Neural cell (in vitro differentiated cells): ENCODE data around the gene OSBPL5. TPM values are rescaled to one million over a fixed set of nuclear protein-coding genes. Genes with fewer than 3 reads are reported as not detected.

Source experiments
- H2AFZ ChIP-seq: fragments of 200-600, 300-800 bp; sonication (generic), shearing (Covaris generic); 2 replicates; pipeline ENCODE4 v1.6.0; 2014; ENCODE audit warnings: low read depth, mild to moderate bottlenecking, antibody characterized with exemption, low read length, moderate library complexity
- H3F3A ChIP-seq: fragments of 200-600 bp; shearing (Covaris generic); 2 replicates; pipeline ENCODE4 v1.6.1; 2016; ENCODE audit warnings: mild to moderate bottlenecking, moderate library complexity, mixed read lengths, antibody characterized with exemption, low read length; ENCODE audit not compliant: insufficient read depth, poor library complexity, severe bottlenecking
- H3K27ac ChIP-seq: fragments of 200-600, 300-800 bp; sonication (generic), shearing (Covaris generic); 2 replicates; pipeline ENCODE4 v1.5.1; 2014; ENCODE audit warnings: mild to moderate bottlenecking, low read length, moderate library complexity
- H3K27me3 ChIP-seq: fragments of 300-800, 200-600 bp; sonication (generic), shearing (Covaris generic); 2 replicates; pipeline ENCODE4 v1.6.0; 2014; ENCODE audit warnings: mild to moderate bottlenecking, low read depth, low read length, moderate library complexity; ENCODE audit not compliant: insufficient read depth
- H3K36me3 ChIP-seq: fragments of 300-800, 200-600 bp; sonication (generic), shearing (Covaris generic); 2 replicates; pipeline ENCODE4 v1.5.1; 2014; ENCODE audit warnings: mild to moderate bottlenecking, antibody characterized with exemption, low read length, moderate library complexity; ENCODE audit not compliant: insufficient read depth
- H3K4me2 ChIP-seq: fragments of 300-800, 200-600 bp; sonication (generic), shearing (Covaris generic); 2 replicates; pipeline ENCODE4 v1.6.0; 2014; ENCODE audit warnings: mild to moderate bottlenecking, low read length
- H3K4me3 ChIP-seq: fragments of 300-800, 200-600 bp; sonication (generic), shearing (Covaris generic); 2 replicates; pipeline ENCODE4 v1.5.1; 2014; ENCODE audit warnings: mild to moderate bottlenecking, low read length, moderate library complexity
- H3K79me2 ChIP-seq: fragments of 200-600 bp; shearing (Covaris generic); replicated peaks from 2 replicates; pipeline ENCODE4 v1.6.0; 2014; ENCODE audit warnings: mild to moderate bottlenecking, low read length, moderate library complexity; ENCODE audit not compliant: insufficient read depth
- H3K9ac ChIP-seq: fragments of 300-800, 200-600 bp; sonication (generic), shearing (Covaris generic); 2 replicates; pipeline ENCODE4 v1.6.1; 2016; ENCODE audit warnings: mild to moderate bottlenecking, low read length, mixed read lengths
- H3K9me2 ChIP-seq: fragments of 200-600 bp; shearing (Covaris generic); 2 replicates; pipeline ENCODE4 v1.6.1; 2016; ENCODE audit warnings: mild to moderate bottlenecking, low read length, mixed read lengths; ENCODE audit not compliant: insufficient read depth
- H3K9me3 ChIP-seq: fragments of 200-600, 300-800 bp; sonication (generic), shearing (Covaris generic); 2 replicates; pipeline ENCODE4 v1.6.1; 2016; ENCODE audit warnings: mild to moderate bottlenecking, mixed run types, low read length, moderate library complexity, mixed read lengths
- H4K20me1 ChIP-seq: fragments of 200-600 bp; shearing (Covaris generic); 2 replicates; pipeline ENCODE4 v1.6.1; 2016; ENCODE audit warnings: mild to moderate bottlenecking, mixed run types; ENCODE audit not compliant: insufficient read depth
- EP300 ChIP-seq: fragments of 450-650 bp; conservative IDR thresholded peaks from 2 replicates; pipeline ENCODE4 v1.6.1; 2014; ENCODE audit warnings: antibody characterized with exemption, mild to moderate bottlenecking, moderate library complexity; ENCODE audit not compliant: poor library complexity, severe bottlenecking
- EZH2 ChIP-seq: fragments of 200-600, 300-800 bp; shearing (Covaris generic), sonication (generic); IDR thresholded peaks from 2 replicates; pipeline ENCODE4 v1.6.1; 2014; ENCODE audit warnings: antibody characterized with exemption, low read length, borderline replicate concordance, mild to moderate bottlenecking; ENCODE audit not compliant: insufficient read depth, poor library complexity, severe bottlenecking
- MXI1 ChIP-seq: fragments of 450-650 bp; conservative IDR thresholded peaks from 2 replicates; pipeline ENCODE4 v1.6.1; 2014; ENCODE audit warnings: antibody characterized with exemption, mild to moderate bottlenecking; ENCODE audit not compliant: poor library complexity, severe bottlenecking
- POLR2AphosphoS5 ChIP-seq: IDR thresholded peaks from 2 replicates; pipeline ENCODE4 v1.6.1; 2012
- RAD21 ChIP-seq: fragments of 450-650 bp; conservative IDR thresholded peaks from 2 replicates; pipeline ENCODE4 v1.6.1; 2014; ENCODE audit warnings: antibody characterized with exemption, mild to moderate bottlenecking, moderate library complexity
- SMC3 ChIP-seq: fragments of 450-650 bp; conservative IDR thresholded peaks from 2 replicates; pipeline ENCODE4 v1.6.1; 2014; ENCODE audit warnings: antibody characterized with exemption, mild to moderate bottlenecking, moderate library complexity; ENCODE audit not compliant: poor library complexity
- TAF1 ChIP-seq: IDR thresholded peaks from 2 replicates; pipeline ENCODE4 v1.6.1; 2012; ENCODE audit warnings: low read depth
- polyA plus RNA-seq: library from polyadenylated mRNA; depleted of rRNA; stranded (reverse); fragments of >200 nt; gene quantifications from 2 replicates; pipeline ENCODE4 v1.2.3, GENCODE V29; 2014
- TF ChIP-seq, protein P1 (sequence below): IDR thresholded peaks from 2 replicates; pipeline ENCODE4 v1.6.1; 2012; ENCODE audit warnings: borderline replicate concordance
- TF ChIP-seq, protein P2 (sequence below): fragments of 450-650 bp; IDR thresholded peaks from 2 replicates; pipeline ENCODE4 v1.5.1; 2014; ENCODE audit warnings: antibody characterized with exemption, mild to moderate bottlenecking, moderate library complexity; ENCODE audit not compliant: poor library complexity, severe bottlenecking

OSBPL5 gene
- polyA plus RNA-seq, 1 donor from 2014 or later = 49.1 TPM

DNA sequence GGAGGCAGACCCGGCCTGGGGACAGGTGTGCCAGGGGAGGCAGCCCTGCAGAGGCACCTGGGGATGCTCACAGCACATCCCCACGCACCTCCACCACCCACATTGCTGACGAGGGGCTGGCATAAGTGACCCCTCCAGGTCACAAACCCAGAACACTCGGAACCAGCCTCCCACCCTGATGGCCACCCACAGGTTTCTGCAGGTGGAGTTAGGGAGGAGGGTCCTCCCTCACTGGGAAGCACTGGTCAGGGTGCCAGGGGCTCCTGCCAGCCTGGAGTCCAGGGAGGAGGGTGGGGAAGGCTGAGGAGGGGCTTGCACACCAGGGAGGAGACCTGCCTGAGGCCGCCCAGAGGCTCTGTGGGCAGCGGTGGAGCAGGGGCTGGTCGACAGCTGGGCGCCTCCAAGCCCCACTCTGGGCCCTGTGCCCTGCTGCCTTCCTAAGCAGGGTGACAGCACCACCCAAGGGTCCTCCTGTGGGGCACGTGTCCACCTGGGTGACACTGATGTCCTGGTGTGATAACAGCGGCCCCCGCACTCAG, 56.9 kb downstream of the OSBPL5 start:
- H3K4me2 ChIP-seq = no peak overlapping the region
- no peaks in the 10 kb centered on the region for H3K79me2 ChIP-seq
- H3K27ac ChIP-seq = no peak overlapping the region
- no peaks in the 10 kb centered on the region for H3K9me2 ChIP-seq
- no peaks in the 10 kb centered on the region for H3K36me3 ChIP-seq
- H3K27me3 ChIP-seq = no peaks in the 10 kb centered on the region
- no peak overlapping the region for H3K4me3 ChIP-seq
- no peak for TF ChIP-seq SMC3
- TF ChIP-seq EP300 = no peak
- no peak for TF ChIP-seq EZH2
- no peak for TF ChIP-seq MXI1
- no peak for TF ChIP-seq RAD21
- TF ChIP-seq POLR2AphosphoS5 = no peak
- TF ChIP-seq, protein P1, sequence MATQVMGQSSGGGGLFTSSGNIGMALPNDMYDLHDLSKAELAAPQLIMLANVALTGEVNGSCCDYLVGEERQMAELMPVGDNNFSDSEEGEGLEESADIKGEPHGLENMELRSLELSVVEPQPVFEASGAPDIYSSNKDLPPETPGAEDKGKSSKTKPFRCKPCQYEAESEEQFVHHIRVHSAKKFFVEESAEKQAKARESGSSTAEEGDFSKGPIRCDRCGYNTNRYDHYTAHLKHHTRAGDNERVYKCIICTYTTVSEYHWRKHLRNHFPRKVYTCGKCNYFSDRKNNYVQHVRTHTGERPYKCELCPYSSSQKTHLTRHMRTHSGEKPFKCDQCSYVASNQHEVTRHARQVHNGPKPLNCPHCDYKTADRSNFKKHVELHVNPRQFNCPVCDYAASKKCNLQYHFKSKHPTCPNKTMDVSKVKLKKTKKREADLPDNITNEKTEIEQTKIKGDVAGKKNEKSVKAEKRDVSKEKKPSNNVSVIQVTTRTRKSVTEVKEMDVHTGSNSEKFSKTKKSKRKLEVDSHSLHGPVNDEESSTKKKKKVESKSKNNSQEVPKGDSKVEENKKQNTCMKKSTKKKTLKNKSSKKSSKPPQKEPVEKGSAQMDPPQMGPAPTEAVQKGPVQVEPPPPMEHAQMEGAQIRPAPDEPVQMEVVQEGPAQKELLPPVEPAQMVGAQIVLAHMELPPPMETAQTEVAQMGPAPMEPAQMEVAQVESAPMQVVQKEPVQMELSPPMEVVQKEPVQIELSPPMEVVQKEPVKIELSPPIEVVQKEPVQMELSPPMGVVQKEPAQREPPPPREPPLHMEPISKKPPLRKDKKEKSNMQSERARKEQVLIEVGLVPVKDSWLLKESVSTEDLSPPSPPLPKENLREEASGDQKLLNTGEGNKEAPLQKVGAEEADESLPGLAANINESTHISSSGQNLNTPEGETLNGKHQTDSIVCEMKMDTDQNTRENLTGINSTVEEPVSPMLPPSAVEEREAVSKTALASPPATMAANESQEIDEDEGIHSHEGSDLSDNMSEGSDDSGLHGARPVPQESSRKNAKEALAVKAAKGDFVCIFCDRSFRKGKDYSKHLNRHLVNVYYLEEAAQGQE = no peak
- no peak for TF ChIP-seq TAF1
- TF ChIP-seq, protein P2, sequence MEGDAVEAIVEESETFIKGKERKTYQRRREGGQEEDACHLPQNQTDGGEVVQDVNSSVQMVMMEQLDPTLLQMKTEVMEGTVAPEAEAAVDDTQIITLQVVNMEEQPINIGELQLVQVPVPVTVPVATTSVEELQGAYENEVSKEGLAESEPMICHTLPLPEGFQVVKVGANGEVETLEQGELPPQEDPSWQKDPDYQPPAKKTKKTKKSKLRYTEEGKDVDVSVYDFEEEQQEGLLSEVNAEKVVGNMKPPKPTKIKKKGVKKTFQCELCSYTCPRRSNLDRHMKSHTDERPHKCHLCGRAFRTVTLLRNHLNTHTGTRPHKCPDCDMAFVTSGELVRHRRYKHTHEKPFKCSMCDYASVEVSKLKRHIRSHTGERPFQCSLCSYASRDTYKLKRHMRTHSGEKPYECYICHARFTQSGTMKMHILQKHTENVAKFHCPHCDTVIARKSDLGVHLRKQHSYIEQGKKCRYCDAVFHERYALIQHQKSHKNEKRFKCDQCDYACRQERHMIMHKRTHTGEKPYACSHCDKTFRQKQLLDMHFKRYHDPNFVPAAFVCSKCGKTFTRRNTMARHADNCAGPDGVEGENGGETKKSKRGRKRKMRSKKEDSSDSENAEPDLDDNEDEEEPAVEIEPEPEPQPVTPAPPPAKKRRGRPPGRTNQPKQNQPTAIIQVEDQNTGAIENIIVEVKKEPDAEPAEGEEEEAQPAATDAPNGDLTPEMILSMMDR = no peak
- no peaks in the 10 kb centered on the region for H3K9me3 ChIP-seq
- no peak overlapping the region for H3K9ac ChIP-seq
- H4K20me1 ChIP-seq = no peaks in the 10 kb centered on the region
- H2AFZ ChIP-seq = no peak overlapping the region
- no peaks in the 10 kb centered on the region for H3F3A ChIP-seq

DNA sequence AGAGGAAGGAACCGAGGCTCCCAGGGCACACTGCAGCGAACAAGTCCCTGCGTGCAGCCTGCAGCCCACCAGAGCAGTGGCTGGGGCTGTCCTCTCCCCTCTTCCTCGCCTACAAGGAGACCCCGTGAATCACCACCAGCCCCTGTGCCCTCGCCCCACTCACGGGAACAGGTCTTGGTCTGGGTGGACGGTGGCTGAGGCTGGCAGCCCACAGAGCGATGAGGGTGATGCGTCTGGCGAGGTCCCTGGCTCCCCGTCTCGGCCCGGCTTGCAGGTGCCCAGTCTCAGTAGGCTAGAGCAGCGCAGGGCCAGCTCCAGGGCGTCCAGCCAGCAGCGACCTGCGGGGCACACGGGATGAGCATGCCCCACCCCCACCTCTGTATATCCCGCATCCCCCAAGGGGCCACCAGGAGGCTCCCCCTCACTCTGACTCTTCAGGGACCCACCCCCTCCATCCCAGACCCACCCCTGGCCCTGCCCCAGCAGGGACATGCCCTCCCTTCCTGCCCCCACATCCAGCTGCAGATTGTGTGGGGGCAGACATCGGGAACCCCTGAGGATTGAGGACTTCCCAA, 57.4 kb downstream of the OSBPL5 start:
- H3K27me3 ChIP-seq = no peaks in the 10 kb centered on the region
- no peaks in the 10 kb centered on the region for H3K36me3 ChIP-seq

More for the DNA sequence above, 57.4 kb downstream of the OSBPL5 start:
- Histone ChIP-seq H3K4me2 (no peak overlapping the region), H3K9ac (no peak overlapping the region), H3K9me2 (no peaks in the 10 kb centered on the region), H3K27ac (no peak overlapping the region), H3K79me2 (no peaks in the 10 kb centered on the region), H4K20me1 (no peaks in the 10 kb centered on the region), H2AFZ (no peak overlapping the region), H3K4me3 (no peak overlapping the region), H3K9me3 (no peaks in the 10 kb centered on the region), H3F3A (no peaks in the 10 kb centered on the region)
- TF ChIP-seq POLR2AphosphoS5 (no peak), SMC3 (no peak), MXI1 (no peak), EP300 (no peak), EZH2 (no peak), RAD21 (no peak), TAF1 (no peak)
- TF ChIP-seq, protein P1 = no peak
- TF ChIP-seq, protein P2 = no peak
